Central memory CD4-positive, alpha-beta T cell (primary cell): ENCODE measurements around the gene GPAT2.
"Not testable (repeated sequence)": the region's sequence is repeated elsewhere in the genome, so short reads cannot be mapped to it uniquely, and the experiment has no call there.

Experiments
- DNase-seq: peaks from one replicate; pipeline ENCODE4 v3.0.0; 2022

GPAT2 gene

GRCh38 chr2:96064047-96064675 lies 29.4 kb upstream of the GPAT2 start:
- DNase-seq: not testable (repeated sequence)

DNA sequence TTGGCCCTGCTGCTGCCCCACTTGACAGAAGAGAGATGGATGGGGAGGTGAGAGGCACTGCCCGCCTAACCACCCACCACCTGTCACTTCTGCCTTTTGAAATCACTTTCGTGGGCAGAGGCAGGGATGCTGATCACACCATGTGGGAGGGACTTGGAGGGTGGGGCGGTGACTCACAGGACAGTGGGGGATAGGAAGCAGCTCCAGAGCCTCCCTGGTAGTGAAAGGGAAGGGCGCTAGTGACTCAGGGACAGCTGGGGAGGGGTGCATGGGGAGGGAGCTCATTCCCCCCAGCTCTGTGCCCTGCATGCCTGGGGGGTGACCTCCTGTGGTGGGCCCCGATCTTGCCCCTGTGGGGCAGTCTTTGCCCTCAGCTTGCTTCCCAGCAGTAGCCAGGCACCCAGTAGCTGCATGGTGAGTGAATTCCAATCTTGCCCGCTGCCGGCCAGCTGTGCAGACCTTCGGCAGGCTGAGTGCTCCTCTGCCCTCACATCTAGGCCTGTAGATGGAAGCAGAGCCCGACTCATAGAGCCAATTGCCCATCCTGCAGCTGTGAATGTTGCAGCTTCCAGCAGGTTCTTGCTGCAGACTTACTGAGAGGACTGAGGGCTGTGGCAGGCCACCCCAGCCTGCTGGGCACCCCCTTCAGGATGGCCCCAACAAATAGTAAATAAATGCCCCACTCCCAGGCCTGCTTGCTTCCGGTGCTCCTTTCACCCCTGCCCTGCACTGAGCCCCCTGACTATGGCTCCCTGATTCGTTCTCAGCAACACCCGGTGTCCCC lies 28.6 kb upstream of the GPAT2 start:
- not testable (repeated sequence) for DNase-seq

DNA sequence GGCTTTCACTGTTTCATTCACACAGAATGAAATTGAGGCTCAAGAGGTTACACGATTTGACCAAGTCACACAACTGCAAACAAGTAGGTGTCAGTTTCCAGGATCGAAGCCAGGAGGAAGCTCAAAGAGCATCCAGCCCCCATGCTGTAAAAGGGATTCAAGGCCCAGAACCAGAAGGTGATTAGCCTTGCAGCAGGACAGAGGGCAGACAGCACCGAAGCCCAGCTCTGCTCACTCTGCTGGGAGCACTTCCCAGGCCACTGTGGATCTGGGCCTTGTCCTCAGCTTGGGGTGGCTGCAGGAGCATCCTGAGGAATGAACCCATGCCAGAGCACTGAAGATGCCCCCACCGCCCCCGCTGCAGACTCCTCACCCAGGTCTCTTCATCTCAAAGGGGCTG lies 27.8 kb upstream of the GPAT2 start:
- DNase-seq: not testable (repeated sequence)

- DNase-seq: not testable (repeated sequence)
Measured at GRCh38 chr2:96061901-96062300, 27.2 kb upstream of the GPAT2 start.

DNA sequence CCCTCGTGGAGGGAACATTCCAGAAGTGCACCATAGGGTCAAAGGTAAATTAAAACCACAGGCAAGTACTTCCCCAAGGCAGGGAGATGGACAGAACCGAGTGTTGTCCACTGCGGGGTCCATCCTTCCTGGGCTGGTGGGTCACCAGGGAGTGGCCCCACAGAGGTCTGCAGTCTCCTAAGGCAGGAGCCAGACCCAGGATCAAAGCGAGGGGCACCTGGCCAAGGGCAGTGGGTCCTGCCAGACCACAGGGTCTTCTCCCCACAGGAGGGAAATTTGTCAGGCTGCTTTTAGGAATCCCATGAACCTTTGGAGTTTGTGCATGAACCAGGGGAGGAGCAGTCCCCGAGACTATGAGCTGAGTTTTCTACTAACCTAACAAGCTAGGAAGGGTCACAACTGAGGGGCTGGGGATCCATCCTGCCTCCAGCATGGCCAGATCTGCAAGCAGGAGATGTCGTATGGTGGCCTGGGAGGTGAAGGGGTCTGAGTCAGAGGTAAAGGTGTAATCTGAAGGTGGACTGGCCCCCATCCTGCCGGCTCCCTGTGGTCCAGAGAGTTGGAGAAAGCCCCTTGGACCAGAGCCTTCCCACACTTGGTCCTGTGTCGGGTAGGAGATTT lies 26.6 kb upstream of the GPAT2 start:
- not testable (repeated sequence) for DNase-seq

DNA sequence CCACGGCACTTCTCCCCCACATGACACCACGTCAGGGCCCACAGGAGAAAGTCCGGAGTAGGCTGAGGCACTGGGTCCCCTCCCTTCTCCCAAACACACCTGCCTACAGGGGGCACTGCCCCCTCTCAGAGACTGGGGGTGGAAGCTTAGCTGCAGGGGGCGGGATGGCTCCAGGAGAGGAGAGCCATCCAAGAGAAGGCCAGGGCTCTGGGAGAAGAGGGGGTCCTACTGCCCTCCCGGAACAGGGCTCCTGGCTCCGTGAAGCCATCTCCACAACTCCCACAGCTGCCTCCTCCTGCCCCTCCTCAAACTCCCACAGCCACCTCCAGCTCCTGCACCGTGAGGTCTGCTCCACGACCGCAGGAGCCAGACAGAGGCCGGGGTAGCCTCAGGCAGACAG lies 25.6 kb upstream of the GPAT2 start:
- DNase-seq: not testable (repeated sequence)

GRCh38 chr2:96059443-96059842 lies 24.7 kb upstream of the GPAT2 start:
- not testable (repeated sequence) for DNase-seq

DNA sequence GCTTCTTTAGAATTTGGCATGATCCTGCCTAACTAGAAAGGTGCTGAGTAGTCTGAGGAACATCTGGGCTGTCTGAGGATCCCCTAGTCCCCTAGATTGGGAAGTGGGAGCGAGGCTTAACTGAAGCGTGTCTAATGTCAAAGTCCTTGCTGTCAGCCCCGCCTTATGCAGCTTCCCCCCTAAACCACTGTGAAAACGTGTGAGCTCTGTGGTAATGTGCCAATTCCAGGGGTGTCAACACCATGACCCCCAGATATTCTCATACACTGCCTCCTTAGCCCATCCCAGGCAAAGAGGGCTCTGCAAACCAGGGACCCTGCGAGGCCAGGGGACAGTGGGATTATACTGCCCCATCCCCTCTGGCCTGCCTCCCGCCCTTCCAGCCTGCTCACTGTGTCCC lies 21.1 kb upstream of the GPAT2 start:
- not testable (repeated sequence) for DNase-seq

DNA sequence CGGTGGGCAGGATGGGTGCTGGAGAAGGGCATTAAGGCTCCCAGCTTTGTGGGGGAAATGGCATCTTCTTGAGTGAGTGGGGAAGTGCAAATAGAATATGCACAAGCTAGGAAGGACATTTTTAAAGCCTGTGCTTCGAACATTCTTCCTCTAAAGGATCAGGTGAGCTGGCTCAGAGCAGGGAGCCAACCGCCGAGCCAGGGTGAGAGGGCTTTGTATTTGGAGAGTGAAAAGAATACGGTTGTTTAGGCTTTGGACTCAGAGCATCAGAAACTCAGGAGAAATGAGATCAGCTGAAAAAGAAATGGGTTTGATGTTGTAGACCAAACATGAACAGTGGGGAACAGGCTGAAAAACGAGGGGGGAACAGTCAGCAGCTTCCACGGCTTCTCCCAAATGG lies 19.8 kb upstream of the GPAT2 start:
- not testable (repeated sequence) for DNase-seq

GRCh38 chr2:96053385-96053784 lies 18.7 kb upstream of the GPAT2 start:
- DNase-seq: not testable (repeated sequence)

DNA sequence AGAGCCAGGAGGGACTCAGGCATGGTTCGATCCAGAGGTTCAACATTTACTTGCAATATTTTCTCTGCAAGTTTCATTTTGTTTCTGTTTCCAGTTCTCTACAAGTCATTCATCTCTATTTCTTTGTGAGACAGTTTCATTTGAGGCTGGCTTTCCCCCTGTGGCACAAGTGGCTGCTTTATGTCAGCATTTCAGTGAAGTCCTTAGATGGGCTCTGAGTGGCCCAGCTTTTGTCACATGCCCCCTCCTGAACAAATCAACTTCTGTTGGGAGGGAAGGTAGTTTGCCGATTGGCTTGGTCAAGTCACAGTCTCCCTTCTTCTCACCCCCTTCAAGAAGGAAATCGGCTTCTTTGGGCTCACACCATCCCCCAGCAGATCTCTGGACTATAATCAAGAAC lies 17.9 kb upstream of the GPAT2 start:
- DNase-seq: not testable (repeated sequence)

DNA sequence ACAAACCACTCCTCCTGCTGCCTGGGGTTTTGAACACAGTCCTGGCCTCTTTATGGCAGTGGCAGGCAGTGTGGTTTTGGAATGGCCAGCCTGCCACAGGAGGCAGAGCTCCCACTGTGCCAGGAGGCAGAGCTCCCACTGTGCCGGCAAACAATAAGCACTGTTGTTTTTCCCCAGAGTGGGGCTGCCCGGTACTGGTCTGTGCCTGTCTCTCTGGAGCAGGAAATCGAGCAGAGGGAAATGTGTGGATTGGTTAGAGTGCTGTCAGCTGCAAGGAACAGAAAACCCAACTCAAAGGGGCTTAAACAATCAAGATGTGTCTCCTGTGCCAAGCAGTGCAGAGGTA lies 15.2 kb upstream of the GPAT2 start:
- not testable (repeated sequence) for DNase-seq

DNA sequence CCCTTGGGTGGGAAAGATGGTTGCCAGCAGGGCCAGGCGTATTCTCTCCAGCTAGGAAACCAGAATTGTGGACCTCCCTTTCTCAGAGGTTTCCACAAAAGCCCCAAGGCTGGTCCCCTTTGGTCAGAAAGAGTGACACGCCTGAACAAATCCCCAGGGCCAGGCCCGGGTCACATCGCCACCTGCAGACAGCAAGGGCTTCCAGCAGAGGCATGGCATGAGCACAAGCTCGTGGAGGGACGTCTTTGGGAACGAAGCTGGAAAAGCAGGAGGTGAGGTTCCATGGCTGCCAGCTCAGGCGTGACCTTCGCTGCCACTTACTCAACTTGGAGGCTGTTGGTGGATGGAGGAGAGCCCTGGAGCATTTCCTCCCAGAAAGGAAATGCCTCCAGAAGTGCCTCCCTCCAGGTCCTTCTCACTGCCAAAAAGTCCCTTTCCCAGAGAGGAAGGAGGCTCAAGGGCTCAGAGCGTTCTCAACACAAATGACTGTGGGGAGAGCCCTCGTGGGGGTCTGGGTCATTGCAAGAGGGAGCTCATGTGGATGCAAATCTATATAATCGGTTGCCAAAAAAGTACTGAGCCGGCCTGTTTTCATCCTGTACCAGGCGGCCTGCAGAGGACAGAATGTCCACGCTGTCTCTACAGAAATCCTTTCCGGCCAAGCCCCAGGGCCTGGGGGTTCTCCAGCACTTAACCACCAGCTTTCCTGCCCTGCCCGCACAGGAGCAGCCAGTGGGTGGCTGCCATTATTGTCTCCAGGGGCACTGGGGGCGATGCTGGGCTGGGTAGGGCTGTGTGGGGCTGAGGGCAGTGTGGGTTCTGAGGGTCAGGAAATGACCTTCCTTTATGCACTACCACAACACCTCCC lies 14.6 kb upstream of the GPAT2 start:
- DNase-seq: not testable (repeated sequence)

- DNase-seq: not testable (repeated sequence)
Measured at GRCh38 chr2:96035554-96035953, 838 bp upstream of the GPAT2 start.

- not testable (repeated sequence) for DNase-seq
Measured at GRCh38 chr2:96033997-96034396, 719 bp downstream of the GPAT2 start.

DNA sequence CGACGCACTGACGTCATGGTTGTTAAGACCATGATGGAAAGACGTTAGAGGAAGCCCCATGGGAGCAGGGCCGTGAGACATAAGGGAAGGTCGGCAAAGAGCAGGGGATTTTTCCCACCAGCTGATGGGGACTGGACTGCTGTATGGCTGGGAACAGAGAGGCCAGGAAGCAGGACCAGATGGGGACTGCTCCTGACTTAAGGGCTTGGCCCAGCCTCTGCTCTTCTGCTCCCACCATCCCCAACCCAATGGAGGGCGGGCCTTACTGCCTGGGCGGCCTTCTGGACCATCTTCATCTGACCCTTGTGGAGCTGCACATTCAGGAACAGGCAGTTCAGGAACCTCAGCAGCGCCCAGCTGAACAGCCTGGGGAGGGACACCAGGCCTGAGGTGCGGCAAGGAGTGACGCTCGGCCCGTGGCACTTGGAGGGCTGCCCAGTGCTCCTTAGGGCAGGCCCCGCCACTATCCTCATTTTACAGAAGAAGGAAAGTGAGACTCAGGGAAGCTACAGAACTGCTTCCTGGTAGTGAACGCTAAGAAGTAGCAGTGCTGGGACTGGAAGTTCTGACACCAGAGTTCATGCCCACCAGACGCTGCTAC lies 6.9 kb downstream of the GPAT2 start:
- not testable (repeated sequence) for DNase-seq

- DNase-seq: not testable (repeated sequence)
Measured at GRCh38 chr2:96025755-96026154, 9.0 kb downstream of the GPAT2 start.

DNA sequence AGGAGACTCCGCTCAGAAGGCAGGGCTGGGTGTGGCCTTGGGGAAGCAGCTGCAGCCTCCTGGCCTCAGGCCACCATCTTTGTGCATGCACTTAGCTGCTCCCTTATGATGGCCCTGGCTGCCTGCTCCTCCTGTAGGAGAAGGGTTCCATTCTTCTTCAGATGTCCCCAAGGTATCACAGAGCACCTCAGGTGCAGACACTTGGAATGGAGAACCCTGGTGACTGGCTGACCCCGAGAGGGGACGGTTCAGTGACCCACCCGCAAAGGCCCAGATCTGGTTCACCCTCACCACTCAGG lies 9.6 kb downstream of the GPAT2 start:
- DNase-seq: no peak

- DNase-seq: no peak
Measured at GRCh38 chr2:96024336-96025193, 10.2 kb downstream of the GPAT2 start.

DNA sequence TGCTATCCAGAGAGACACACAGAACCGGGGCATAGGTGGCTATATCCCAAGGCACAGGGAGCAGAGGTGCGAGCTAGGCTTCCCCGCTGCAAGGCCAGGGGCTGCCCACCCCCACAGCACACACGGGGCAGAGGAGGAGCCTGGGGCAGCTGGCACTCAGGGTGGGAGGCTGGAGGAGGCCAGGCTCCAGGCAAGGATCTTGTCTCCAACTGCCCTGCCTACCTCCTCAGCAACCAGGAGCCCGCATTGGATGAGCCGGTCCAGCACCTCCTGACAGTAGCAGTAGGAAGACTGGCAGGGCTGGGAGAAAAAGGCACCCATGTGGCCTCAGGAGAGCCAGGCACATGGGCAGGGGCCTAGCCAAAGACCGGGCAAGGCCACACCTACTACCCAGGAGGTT lies 11.0 kb downstream of the GPAT2 start:
- not testable (repeated sequence) for DNase-seq

GRCh38 chr2:96022701-96023447 lies 11.8 kb downstream of the GPAT2 start:
- peak; percentile 59 for DNase-seq
